Chondrocyte (in vitro differentiated cells): ENCODE results near the gene HINT3. TPM values are rescaled to one million over a fixed set of nuclear protein-coding genes. Genes with fewer than 3 reads are reported as not detected.
A peak's percentile ranks its signal among the peaks of the same experiment; 100 is the strongest.

Experiments used
- DNase-seq: peaks from one replicate; pipeline ENCODE4 v3.0.0; 2021; ENCODE audit warnings: mixed read lengths, low spot score
- H3K27ac Mint-ChIP-seq: one replicate; pipeline ENCODE4 v1.8.0; 2021; ENCODE audit warnings: mild to moderate bottlenecking, moderate library complexity, mixed read lengths; ENCODE audit not compliant: unreplicated experiment
- H3K27me3 Mint-ChIP-seq: 2 replicates; pipeline ENCODE4 v1.8.0; 2021; ENCODE audit warnings: low read depth, mixed read lengths
- H3K36me3 Mint-ChIP-seq: 2 replicates; pipeline ENCODE4 v1.8.0; 2021; ENCODE audit warnings: low read depth, mixed read lengths
- H3K4me1 Mint-ChIP-seq: 2 replicates; pipeline ENCODE4 v1.8.0; 2021; ENCODE audit warnings: low read depth, mild to moderate bottlenecking, mixed read lengths
- H3K4me3 Mint-ChIP-seq: one replicate; pipeline ENCODE4 v1.8.0; 2021; ENCODE audit warnings: mild to moderate bottlenecking, moderate library complexity, mixed read lengths; ENCODE audit not compliant: unreplicated experiment
- H3K9me3 Mint-ChIP-seq: 2 replicates; pipeline ENCODE4 v1.8.0; 2021; ENCODE audit warnings: low read depth, mixed read lengths
- CTCF ChIP-seq: fragments of 200-600 bp; sonication (generic); IDR thresholded peaks from 2 replicates; pipeline ENCODE4 v1.5.0; 2021; ENCODE audit warnings: antibody characterized with exemption, mild to moderate bottlenecking, moderate library complexity
- total RNA-seq: library from RNA; stranded (reverse); gene quantifications from 3 replicates; pipeline ENCODE4 v1.2.1, GENCODE V29; 2021

HINT3 gene
- total RNA-seq, 1 donor from 2014 or later: 19.7 TPM

GRCh38 chr6:125940247-125941041 lies 16.1 kb upstream of the HINT3 start:
- DNase-seq: no peak
- Mint-ChIP-seq H3K9me3 (peaks cover 3% of the 10 kb centered on the region), H3K36me3 (no peaks in the 10 kb centered on the region), H3K27ac (peak overlapping the region; percentile 84), H3K4me1 (peaks cover 64% of the 10 kb centered on the region), H3K27me3 (no peaks in the 10 kb centered on the region), H3K4me3 (no peak overlapping the region)
- TF ChIP-seq CTCF: no peak

DNA sequence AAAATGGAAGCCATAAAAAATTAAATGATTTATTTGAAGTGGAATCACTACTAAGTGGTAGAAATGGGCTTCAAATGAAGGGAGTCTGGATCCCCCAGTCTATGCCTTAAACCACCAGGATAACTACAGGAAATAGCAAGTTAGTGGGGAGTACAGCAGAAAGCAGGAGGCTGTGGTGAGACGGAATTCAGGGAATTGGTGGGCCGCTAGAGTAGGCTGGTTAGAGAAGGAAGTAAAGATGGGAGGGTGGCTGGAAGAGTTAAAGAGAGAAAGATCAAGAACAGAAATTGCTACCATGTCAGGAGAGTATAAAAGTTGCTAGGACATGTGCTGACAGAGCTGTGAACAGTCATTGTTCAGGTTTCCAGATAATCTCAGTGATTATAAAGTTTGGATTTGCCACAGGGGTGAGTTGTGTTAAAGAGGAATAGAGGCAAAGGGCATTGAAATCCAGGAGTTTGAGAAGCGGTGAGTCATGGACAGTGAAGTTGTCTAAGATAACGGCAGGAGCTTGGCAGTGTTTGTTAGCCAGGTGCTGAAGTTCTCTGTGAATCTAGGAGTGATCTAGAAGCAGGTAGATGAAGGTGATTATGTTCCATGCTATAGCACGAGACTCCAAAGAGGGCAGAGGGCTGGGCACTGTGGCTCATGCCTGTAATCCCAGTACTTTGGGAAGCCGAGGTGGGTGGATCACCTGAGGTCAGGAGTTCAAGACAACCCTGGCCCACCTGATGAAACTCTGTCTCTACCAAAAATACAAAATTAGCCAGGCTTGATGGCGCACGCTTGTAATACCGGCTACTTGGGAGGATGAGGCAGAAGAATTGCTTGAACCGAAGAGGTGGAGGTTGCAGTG lies 13.7 kb upstream of the HINT3 start:
- no peaks in the 10 kb centered on the region for H3K36me3 Mint-ChIP-seq
- H3K9me3 Mint-ChIP-seq: no peaks in the 10 kb centered on the region
- no peaks in the 10 kb centered on the region for H3K27me3 Mint-ChIP-seq
- no peak overlapping the region for H3K4me3 Mint-ChIP-seq
- H3K27ac Mint-ChIP-seq: peak overlapping the region; percentile 86
- no peak for DNase-seq
- TF ChIP-seq CTCF: no peak
- H3K4me1 Mint-ChIP-seq: peaks cover 89% of the 10 kb centered on the region

- H3K4me1 Mint-ChIP-seq: peaks cover 96% of the 10 kb centered on the region
- no peak overlapping the region for H3K4me3 Mint-ChIP-seq
- no peaks in the 10 kb centered on the region for H3K9me3 Mint-ChIP-seq
- no peak for DNase-seq
- TF ChIP-seq CTCF: no peak
- no peaks in the 10 kb centered on the region for H3K36me3 Mint-ChIP-seq
- no peaks in the 10 kb centered on the region for H3K27me3 Mint-ChIP-seq
- H3K27ac Mint-ChIP-seq: peak overlapping the region; percentile 97
Observed at GRCh38 chr6:125943528-125944433, 12.8 kb upstream of the HINT3 start.

DNA sequence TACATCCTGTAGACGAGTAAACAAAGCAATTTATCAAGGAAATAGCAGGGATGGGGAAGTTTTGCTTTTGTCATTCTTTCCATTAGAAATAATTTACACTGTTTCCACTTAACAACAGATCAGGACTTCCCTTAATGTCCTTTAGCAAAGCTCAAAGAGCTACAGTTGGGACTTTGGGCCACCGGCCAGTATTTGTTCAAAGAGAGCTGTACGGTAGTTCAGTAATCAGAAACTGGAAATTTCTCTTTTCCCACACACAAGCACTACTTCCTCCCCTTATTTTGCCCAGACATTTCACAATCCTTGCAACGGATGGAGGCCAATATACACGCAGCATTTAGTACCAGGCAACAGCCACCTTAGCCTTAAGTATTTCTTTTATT lies 12.1 kb upstream of the HINT3 start:
- Mint-ChIP-seq H3K4me1 (peaks cover 91% of the 10 kb centered on the region), H3K4me3 (no peak overlapping the region), H3K9me3 (no peaks in the 10 kb centered on the region), H3K27me3 (no peaks in the 10 kb centered on the region), H3K36me3 (no peaks in the 10 kb centered on the region), H3K27ac (peak overlapping the region; percentile 97)
- no peak for TF ChIP-seq CTCF
- DNase-seq: no peak
